HCT116 (cell line): Measurements from ENCODE around the gene CEACAM19. TPM values are rescaled to one million over a fixed set of nuclear protein-coding genes. Genes with fewer than 3 reads are reported as not detected.

Source experiments
- ATAC-seq: fragments of 200-7000 bp; cut with Tn5 transposase; 2 replicates; pipeline ENCODE4 v1.9.1; 2020; ENCODE audit warnings: mild to moderate bottlenecking, moderate library complexity
- BruUV-seq: library from RNA; stranded (reverse); fragments of 400-500 nt; replicated peaks from 2 replicates; lab custom pipeline; 2021; lab: Mats Ljungman, UMichigan
- CTCF ChIA-PET: fragments of 300-600 bp; sonication (Branson Sonifier 250); formaldehyde crosslinking; loops from one replicate; lab custom pipeline; 2021; ENCODE audit warnings: antibody characterized with exemption; lab: Charles Lee
- POLR2A ChIA-PET: fragments of 300-600, 350-600 bp; sonication (Branson Sonifier 250); formaldehyde crosslinking; loops from one replicate; lab custom pipeline; 2021; ENCODE audit warnings: antibody characterized with exemption; lab: Charles Lee
- RAD21 ChIA-PET, 2 experiments: fragments of 300-600 bp; sonication (Branson Sonifier 250); formaldehyde crosslinking; loops; one replicate each; lab custom pipeline; 2023; ENCODE audit warnings: low total read pairs in 2 of 2; ENCODE audit not compliant: uncharacterized antibody in 2 of 2, unreplicated experiment in 2 of 2, low non-redundant PET in 1 of 2; lab: Charles Lee
- DNase-seq: peaks from one replicate; pipeline ENCODE4 v3.0.0-alpha.2; 2010; ENCODE audit warnings: low read depth, low spot score
- H2AFZ ChIP-seq: fragments of 200-600 bp; shearing (Covaris generic), sonication (generic); 2 replicates; pipeline ENCODE4 v1.6.1; 2017; ENCODE audit warnings: low read depth, mixed run types, mixed read lengths, antibody characterized with exemption, low read length; ENCODE audit not compliant: poor library complexity, severe bottlenecking
- H3K27ac ChIP-seq: 2 replicates; pipeline ENCODE4 v1.5.1; 2012; ENCODE audit warnings: low read depth, low read length
- H3K27me3 ChIP-seq: fragments of 200-600 bp; sonication (generic); 2 replicates; pipeline ENCODE4 v1.6.1; 2016; ENCODE audit warnings: mixed run types, low read length, mixed read lengths; ENCODE audit not compliant: insufficient read depth
- H3K36me3 ChIP-seq, 2 experiments: fragments of 200-500 bp in 1 of 2; fragments of 200-600 bp in 1 of 2; sonication (Bioruptor generic) in 1 of 2; sonication (generic) in 1 of 2; 2 replicates each; pipeline versions ENCODE4 v1.5.1 to v1.6.1; 2014 to 2016; ENCODE audit warnings: low read length in 2 of 2, inconsistent platforms in 1 of 2, mixed read lengths in 1 of 2, mixed run types in 1 of 2; ENCODE audit not compliant: insufficient read depth in 2 of 2, control insufficient read depth in 1 of 2
- H3K4me1 ChIP-seq, 2 experiments: fragments of 200-600 bp in 1 of 2; sonication (generic) in 1 of 2; 2 replicates each; pipeline versions ENCODE4 v1.5.1 to v1.6.1; 2012 to 2017; ENCODE audit warnings: low read length in 2 of 2, inconsistent platforms in 1 of 2, mild to moderate bottlenecking in 1 of 2, mixed read lengths in 1 of 2, mixed run types in 1 of 2, moderate library complexity in 1 of 2; ENCODE audit not compliant: insufficient read depth in 2 of 2, control insufficient read depth in 1 of 2
- H3K4me2 ChIP-seq: fragments of 200-600 bp; sonication (generic); 2 replicates; pipeline ENCODE4 v1.6.1; 2017; ENCODE audit warnings: mixed run types, low read length, mixed read lengths
- H3K4me3 ChIP-seq, 2 experiments: fragments of 200-600 bp in 1 of 2; sonication (generic) in 1 of 2; replicated peaks in 1 of 2; 2 replicates each; pipeline ENCODE4 v1.5.1; 2011 to 2016; ENCODE audit warnings: low read length in 2 of 2, control low read depth in 1 of 2, low read depth in 1 of 2, mild to moderate bottlenecking in 1 of 2, mixed read lengths in 1 of 2, mixed run types in 1 of 2
- H3K79me2 ChIP-seq: fragments of 200-600 bp; sonication (generic); 2 replicates; pipeline ENCODE4 v1.6.1; 2017; ENCODE audit warnings: mild to moderate bottlenecking, mixed run types, low read length, moderate library complexity, mixed read lengths; ENCODE audit not compliant: insufficient read depth
- H3K9ac ChIP-seq: fragments of 200-600 bp; sonication (generic); 2 replicates; pipeline ENCODE4 v1.6.1; 2016; ENCODE audit warnings: low read length, mixed read lengths
- H3K9me2 ChIP-seq: fragments of 200-600 bp; sonication (generic), shearing (Covaris generic); 2 replicates; pipeline ENCODE4 v1.6.1; 2017; ENCODE audit warnings: mixed run types, mild to moderate bottlenecking, moderate library complexity; ENCODE audit not compliant: insufficient read depth
- H3K9me3 ChIP-seq, 2 experiments: fragments of 200-500 bp in 1 of 2; fragments of 200-600 bp in 1 of 2; sonication (Bioruptor generic) in 1 of 2; sonication (generic) in 1 of 2; 2 replicates each; pipeline ENCODE4 v1.6.1; 2014 to 2017; ENCODE audit warnings: low read length in 2 of 2, mixed read lengths in 2 of 2, inconsistent platforms in 1 of 2, low read depth in 1 of 2, mild to moderate bottlenecking in 1 of 2, mixed run types in 1 of 2, moderate library complexity in 1 of 2; ENCODE audit not compliant: control insufficient read depth in 1 of 2, insufficient read depth in 1 of 2
- H4K20me1 ChIP-seq: fragments of 200-600 bp; sonication (generic), shearing (Covaris generic); 2 replicates; pipeline ENCODE4 v1.6.1; 2017; ENCODE audit warnings: mixed run types, mild to moderate bottlenecking, moderate library complexity; ENCODE audit not compliant: insufficient read depth
- ATF3 ChIP-seq: IDR thresholded peaks from 2 replicates; pipeline ENCODE4 v1.6.1; 2012
- CEBPB ChIP-seq: IDR thresholded peaks from 2 replicates; pipeline ENCODE4 v1.6.1; 2012; ENCODE audit warnings: low read depth
- CTCF ChIP-seq, 3 experiments: fragments of 200-600 bp in 1 of 3; sonication (generic) in 1 of 3; IDR thresholded peaks in 2 of 3; conservative IDR thresholded peaks in 1 of 3; 2 replicates each; pipeline ENCODE4 v1.5.1; 2012 to 2017; ENCODE audit warnings: low read depth in 2 of 3, low read length in 2 of 3, antibody characterized with exemption in 1 of 3, borderline replicate concordance in 1 of 3, control low read depth in 1 of 3, mild to moderate bottlenecking in 1 of 3, mixed read lengths in 1 of 3, mixed run types in 1 of 3, moderate library complexity in 1 of 3; ENCODE audit not compliant: insufficient read depth in 1 of 3
- EGR1 ChIP-seq: IDR thresholded peaks from 2 replicates; pipeline ENCODE4 v1.6.1; 2012; ENCODE audit warnings: low read depth
- JUND ChIP-seq: IDR thresholded peaks from 2 replicates; pipeline ENCODE4 v1.6.1; 2012
- POLR2AphosphoS5 ChIP-seq: IDR thresholded peaks from 2 replicates; pipeline ENCODE4 v1.6.1; 2011; ENCODE audit warnings: mild to moderate bottlenecking, low read depth, low read length, moderate library complexity
- REST ChIP-seq: IDR thresholded peaks from 2 replicates; pipeline ENCODE4 v1.6.1; 2012; ENCODE audit warnings: low read depth
- SIN3A ChIP-seq: IDR thresholded peaks from 2 replicates; pipeline ENCODE4 v1.6.1; 2012; ENCODE audit warnings: low read depth
- YY1 ChIP-seq: IDR thresholded peaks from 2 replicates; pipeline ENCODE4 v1.6.1; 2011; ENCODE audit warnings: low read length, low read depth, moderate library complexity, mild to moderate bottlenecking; ENCODE audit not compliant: insufficient replicate concordance; ENCODE audit errors: extremely low read depth
- ZBTB33 ChIP-seq: IDR thresholded peaks from 2 replicates; pipeline ENCODE4 v1.6.1; 2011; ENCODE audit warnings: mild to moderate bottlenecking, low read length, moderate library complexity; ENCODE audit not compliant: insufficient replicate concordance; ENCODE audit errors: extremely low read depth
- ZFX ChIP-seq: fragments of 450-650 bp; IDR thresholded peaks from 2 replicates; pipeline ENCODE4 v1.6.1; 2017
- ZNF274 ChIP-seq: fragments of 200-500 bp; sonication (Bioruptor generic); IDR thresholded peaks from 2 replicates; pipeline ENCODE4 v1.6.1; 2014; ENCODE audit warnings: mild to moderate bottlenecking, low read depth, low read length, inconsistent platforms
- intact Hi-C: fragments of 100-400 bp; cut with micrococcal nuclease; formaldehyde crosslinking; loops from 2 replicates; pipeline ENCODE4 v1.10.0; 2022
- total RNA-seq: library from RNA; stranded (reverse); gene quantifications from one replicate; pipeline ENCODE4 v1.2.1, GENCODE V29; 2021; ENCODE audit not compliant: unreplicated experiment

Gene CEACAM19
- total RNA-seq, 1 experiment from 2014 or later, result 4.0 TPM

- ATAC-seq (peak; percentile 91), DNase-seq (no peak)
- Histone ChIP-seq H3K4me1 (peaks cover 4 to 13% of the 10 kb centered on the region in 2 experiments; a peak in 3 of 4 replicates), H3K4me3 (peak within 1 kb of the TSS; percentile 82 to 91), H2AFZ (peak within 1 kb of the TSS; percentile 37), H3K9me2 (no peaks in the 10 kb centered on the region), H3K27me3 (no peaks in the 10 kb centered on the region), H3K27ac (peak within 1 kb of the TSS; percentile 98), H3K36me3 (peaks cover 12 to 21% of the 10 kb centered on the region in 2 experiments; a peak in 3 of 4 replicates), H3K9me3 (no peaks in the 10 kb centered on the region), H4K20me1 (peaks cover 5% of the 10 kb centered on the region; the same call in 1 of the 2 replicates), H3K79me2 (peaks cover 44% of the 10 kb centered on the region), H3K4me2 (peak within 1 kb of the TSS; percentile 96), H3K9ac (peak within 1 kb of the TSS; percentile 86)
- ChIA-PET POLR2A (interaction anchor here (0.8 to 2.5 kb wide), 10 partner anchors 8 to 247 kb away, joined by 3 to 16 read pairs (median 3); no protein-coding TSS in a partner anchor), CTCF (interaction anchor here (1.3 to 2.1 kb wide), 3 partner anchors 10 to 73 kb away, joined by 4 to 7 read pairs (median 5); no protein-coding TSS in a partner anchor), RAD21 (interaction anchor here in 1 of 2 experiments (1.2 kb wide), 1 partner anchor 13 kb away, joined by 3 read pairs; no protein-coding TSS in a partner anchor)
- no TSS peak for BruUV-seq
- TF ChIP-seq CEBPB, result no peak
- TF ChIP-seq EGR1, result no peak
- TF ChIP-seq REST, result no peak
- TF ChIP-seq ATF3, result no peak
- TF ChIP-seq JUND, result no peak
- TF ChIP-seq ZFX, result peak; percentile 87
- TF ChIP-seq YY1, result peak; percentile 5
- peak; percentile 93 for TF ChIP-seq POLR2AphosphoS5
- no peak for TF ChIP-seq ZNF274
- TF ChIP-seq CTCF (IDR thresholded peaks at IDR 0.05 in 2 of 3, conservative IDR thresholded peaks at IDR 0.05 in 1 of 3; ENCODE audit: borderline replicate concordance in 1 of 3, insufficient read depth in 1 of 3, low read depth in 2 of 3, low read length in 2 of 3), result no peak
- TF ChIP-seq SIN3A, result peak; percentile 41; the same call in 1 of the 2 replicates
- TF ChIP-seq ZBTB33, result no peak
- intact Hi-C loops, result loop anchor here (5.0 kb wide), 1 partner anchor 57 kb away; no protein-coding TSS in a partner anchor
These were observed 27.5 kb upstream of the CEACAM19 start, which contains the start of gene PVR for GRCh38 chr19:44643605-44644401. Gene PVR (plus strand): TSS chr19:44643910. CDS start chr19:44644097, 187 bp downstream.
